ENCODE measurements around the gene GTF3C5.
A peak's percentile ranks its signal among the peaks of the same experiment; 100 is the strongest.
"Not testable (repeated sequence)": the region's sequence is repeated elsewhere in the genome, so short reads cannot be mapped to it uniquely, and the experiment has no call there.

DNA sequence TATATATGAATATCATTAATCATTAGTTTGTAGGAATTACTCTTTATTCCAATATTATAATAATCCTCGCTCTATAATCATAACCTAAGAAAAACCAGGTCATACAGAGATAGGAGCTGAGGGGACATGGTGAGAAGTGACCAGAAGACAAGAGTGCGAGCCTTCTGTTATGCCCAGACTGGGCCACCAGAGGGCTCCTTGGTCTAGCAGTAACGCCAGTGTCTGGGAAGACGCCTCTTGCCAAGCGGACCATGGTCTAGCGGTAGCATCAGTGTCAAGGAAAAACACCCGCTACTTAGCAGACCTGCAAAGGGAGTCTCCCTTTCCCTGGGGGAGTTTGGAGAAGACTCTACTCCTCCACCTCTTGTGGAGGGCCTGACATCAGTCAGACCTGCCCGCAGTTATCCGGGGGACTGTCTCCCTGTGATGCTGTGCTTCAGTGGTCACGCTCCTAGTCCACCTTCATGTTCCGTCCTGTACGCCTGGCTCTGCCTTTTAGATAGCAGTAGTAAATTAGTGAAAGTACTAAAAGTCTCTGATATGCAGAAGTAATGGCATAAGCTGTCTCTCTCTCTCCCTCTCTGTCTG lies 10.2 kb downstream of the GTF3C5 start:
- not testable (repeated sequence) for TF ChIP-seq GABPA (IDR thresholded peaks at IDR 0.05; ENCODE audit: low read depth); RCOR1 (IDR thresholded peaks at IDR 0.05; ENCODE audit: low read length)
- peak; percentile 53 for TF ChIP-seq SMC3 (IDR thresholded peaks at IDR 0.05; ENCODE audit: low read depth, low read length)
- TF ChIP-seq, protein P1, sequence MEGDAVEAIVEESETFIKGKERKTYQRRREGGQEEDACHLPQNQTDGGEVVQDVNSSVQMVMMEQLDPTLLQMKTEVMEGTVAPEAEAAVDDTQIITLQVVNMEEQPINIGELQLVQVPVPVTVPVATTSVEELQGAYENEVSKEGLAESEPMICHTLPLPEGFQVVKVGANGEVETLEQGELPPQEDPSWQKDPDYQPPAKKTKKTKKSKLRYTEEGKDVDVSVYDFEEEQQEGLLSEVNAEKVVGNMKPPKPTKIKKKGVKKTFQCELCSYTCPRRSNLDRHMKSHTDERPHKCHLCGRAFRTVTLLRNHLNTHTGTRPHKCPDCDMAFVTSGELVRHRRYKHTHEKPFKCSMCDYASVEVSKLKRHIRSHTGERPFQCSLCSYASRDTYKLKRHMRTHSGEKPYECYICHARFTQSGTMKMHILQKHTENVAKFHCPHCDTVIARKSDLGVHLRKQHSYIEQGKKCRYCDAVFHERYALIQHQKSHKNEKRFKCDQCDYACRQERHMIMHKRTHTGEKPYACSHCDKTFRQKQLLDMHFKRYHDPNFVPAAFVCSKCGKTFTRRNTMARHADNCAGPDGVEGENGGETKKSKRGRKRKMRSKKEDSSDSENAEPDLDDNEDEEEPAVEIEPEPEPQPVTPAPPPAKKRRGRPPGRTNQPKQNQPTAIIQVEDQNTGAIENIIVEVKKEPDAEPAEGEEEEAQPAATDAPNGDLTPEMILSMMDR (IDR thresholded peaks at IDR 0.05), result peak; percentile 68

Measured in SK-N-SH (cell line).